SK-N-SH treated with all-trans-retinoic acid at 6 μM for 48 hours (cell line): ENCODE results near the gene TMEM39B.
"Not testable (repeated sequence)": the region's sequence is repeated elsewhere in the genome, so short reads cannot be mapped to it uniquely, and the experiment has no call there.

Experiments used
- ARNTL ChIP-seq: fragments of 450-650 bp; formaldehyde crosslinking; IDR thresholded peaks from 2 replicates; pipeline ENCODE4 v1.5.0; 2020; ENCODE audit warnings: low read depth, mild to moderate bottlenecking, moderate library complexity, borderline replicate concordance
- GLIS3 ChIP-seq: fragments of 250-450 bp; sonication (Bioruptor Pico); IDR thresholded peaks from 2 replicates; pipeline ENCODE4 v1.5.0; 2020; ENCODE audit warnings: mild to moderate bottlenecking, moderate library complexity

- not testable (repeated sequence) for TF ChIP-seq ARNTL; GLIS3 (CRISPR knock-in tag)
Observed at GRCh38 chr1:32147799-32148198, 75.1 kb downstream of the TMEM39B start.
